Neuronal stem cell (in vitro differentiated cells): ENCODE data around the gene CTXN1.
A peak's percentile ranks its signal among the peaks of the same experiment; 100 is the strongest.

Experiments
- DNase-seq: peaks from one replicate; pipeline ENCODE4 v3.0.0-alpha.2; 2013; ENCODE audit warnings: low spot score
- H2AFZ ChIP-seq: one replicate; pipeline ENCODE4 v1.6.1; 2013; ENCODE audit warnings: mild to moderate bottlenecking, low read length, inconsistent platforms
- H2AK5ac ChIP-seq: 2 replicates; pipeline ENCODE4 v1.6.1; 2013; ENCODE audit warnings: low read depth, mild to moderate bottlenecking, inconsistent platforms, low read length, moderate library complexity, mixed read lengths
- H2BK120ac ChIP-seq: 2 replicates; pipeline ENCODE4 v1.6.1; 2013; ENCODE audit warnings: low read depth, mild to moderate bottlenecking, inconsistent platforms, low read length, moderate library complexity, mixed read lengths
- H2BK12ac ChIP-seq: one replicate; pipeline ENCODE4 v1.6.1; 2013; ENCODE audit warnings: low read length, inconsistent platforms
- H2BK15ac ChIP-seq: 2 replicates; pipeline ENCODE4 v1.6.1; 2013; ENCODE audit warnings: mild to moderate bottlenecking, low read length, inconsistent platforms, mixed read lengths
- H2BK5ac ChIP-seq: one replicate; pipeline ENCODE4 v1.6.1; 2013; ENCODE audit warnings: inconsistent platforms, mild to moderate bottlenecking, low read length, moderate library complexity
- H3K14ac ChIP-seq: one replicate; pipeline ENCODE4 v1.6.1; 2013; ENCODE audit warnings: low read length, inconsistent platforms
- H3K18ac ChIP-seq: 2 replicates; pipeline ENCODE4 v1.6.1; 2013; ENCODE audit warnings: low read length, inconsistent platforms
- H3K23ac ChIP-seq: 2 replicates; pipeline ENCODE4 v1.6.1; 2013; ENCODE audit warnings: low read depth, mild to moderate bottlenecking, mixed read lengths, low read length, inconsistent platforms; ENCODE audit not compliant: poor library complexity
- H3K27ac ChIP-seq: replicated peaks from 3 replicates; pipeline ENCODE4 v1.5.1; 2013; ENCODE audit warnings: low read length, inconsistent platforms
- H3K27me3 ChIP-seq, 3 experiments: 2 replicates each; pipeline ENCODE4 v1.6.1; 2013; ENCODE audit warnings: low read length in 3 of 3, mild to moderate bottlenecking in 2 of 3, inconsistent platforms in 1 of 3, low read depth in 1 of 3, mixed read lengths in 1 of 3, moderate library complexity in 1 of 3; ENCODE audit not compliant: control insufficient read depth in 3 of 3, insufficient read depth in 3 of 3
- H3K36me3 ChIP-seq, 2 donors: replicated peaks in 1 of 2; 2 replicates each; pipeline ENCODE4 v1.6.1; 2013; ENCODE audit warnings: low read length in 2 of 2; ENCODE audit not compliant: control insufficient read depth in 2 of 2, insufficient read depth in 2 of 2
- H3K4ac ChIP-seq: 2 replicates; pipeline ENCODE4 v1.6.1; 2013; ENCODE audit warnings: inconsistent platforms, mild to moderate bottlenecking, low read length, moderate library complexity
- H3K4me1 ChIP-seq, 2 donors: 1 replicate in 1 of 2; 2 replicates in 1 of 2; pipeline ENCODE4 v1.6.1; 2013; ENCODE audit warnings: low read length in 2 of 2, low read depth in 1 of 2; ENCODE audit not compliant: control insufficient read depth in 2 of 2, insufficient read depth in 1 of 2
- H3K4me2 ChIP-seq: one replicate; pipeline ENCODE4 v1.6.1; 2013; ENCODE audit warnings: mild to moderate bottlenecking, low read length, inconsistent platforms; ENCODE audit not compliant: insufficient read depth, poor library complexity, severe bottlenecking
- H3K4me3 ChIP-seq, 2 donors: 2 replicates each; pipeline ENCODE4 v1.5.1; 2013; ENCODE audit warnings: low read length in 2 of 2, mild to moderate bottlenecking in 2 of 2, inconsistent platforms in 1 of 2, moderate library complexity in 1 of 2
- H3K79me1 ChIP-seq: one replicate; pipeline ENCODE4 v1.6.1; 2013; ENCODE audit warnings: low read depth, mild to moderate bottlenecking, inconsistent platforms, low read length, moderate library complexity
- H3K9ac ChIP-seq: one replicate; pipeline ENCODE4 v1.6.1; 2013; ENCODE audit warnings: mild to moderate bottlenecking, low read depth, low read length, inconsistent platforms; ENCODE audit not compliant: poor library complexity
- H3K9me3 ChIP-seq, 2 donors: replicated peaks in 1 of 2; 2 replicates each; pipeline versions ENCODE3 to v1.6.1; 2013; ENCODE audit warnings: low read length in 2 of 2, mild to moderate bottlenecking in 2 of 2, inconsistent platforms in 1 of 2, low read depth in 1 of 2, mixed read lengths in 1 of 2, moderate library complexity in 1 of 2; ENCODE audit not compliant: control insufficient read depth in 2 of 2, insufficient read depth in 1 of 2
- H4K8ac ChIP-seq: one replicate; pipeline ENCODE4 v1.6.1; 2013; ENCODE audit warnings: low read depth, mild to moderate bottlenecking, inconsistent platforms, low read length, moderate library complexity
- H4K91ac ChIP-seq: one replicate; pipeline ENCODE4 v1.6.1; 2013; ENCODE audit warnings: low read length, low read depth, mild to moderate bottlenecking, inconsistent platforms; ENCODE audit not compliant: poor library complexity
- WGBS, 2 donors: extraction: QIAGEN DNeasy Blood & Tissue Kit; methylation state at CpG; one replicate each; pipeline ENCODE4 v1.1.7; 2013; ENCODE audit warnings: missing lambda C conversion rate in 2 of 2, mixed read lengths in 1 of 2; ENCODE audit not compliant: insufficient read length in 2 of 2, insufficient replicate concordance in 1 of 2; ENCODE audit errors: extremely low coverage in 2 of 2; 5-methylcytosine and 5-hydroxymethylcytosine counted together

The CTXN1 gene

GRCh38 chr19:7914598-7915045 is 11.3 kb downstream of the CTXN1 start, which contains the start of gene TGFBR3L:
Gene TGFBR3L (plus strand): TSS chr19:7914830.
- H3K9ac ChIP-seq: peak within 1 kb of the TSS; percentile 44
- DNase-seq: no peak
- no peak within 1 kb of the TSS for H3K4ac ChIP-seq
- H3K79me1 ChIP-seq: peaks cover 4% of the 10 kb centered on the region
- peaks cover 22 to 30% of the 10 kb centered on the region in 2 donors for H3K36me3 ChIP-seq
- peak within 1 kb of the TSS in 1 of 2 donors; percentile 46 for H3K4me3 ChIP-seq
- H3K23ac ChIP-seq: peak within 1 kb of the TSS; percentile 80
- no peak within 1 kb of the TSS for H2BK12ac ChIP-seq
- WGBS, 2 donors: no CpG with 5 or more reads among the region's 12 CpGs
- no peaks in the 10 kb centered on the region for H3K9me3 ChIP-seq
- no peak within 1 kb of the TSS for H3K4me2 ChIP-seq
- H4K91ac ChIP-seq: no peak within 1 kb of the TSS
- H3K27ac ChIP-seq: no peak within 1 kb of the TSS
- H3K27me3 ChIP-seq: peaks cover 22 to 42% (median 22%) of the 10 kb centered on the region in 3 experiments
- H2BK15ac ChIP-seq: no peak within 1 kb of the TSS
- H3K14ac ChIP-seq: peak within 1 kb of the TSS; percentile 8
- H3K18ac ChIP-seq: peak within 1 kb of the TSS; percentile 92
- H4K8ac ChIP-seq: no peak within 1 kb of the TSS
- H2BK5ac ChIP-seq: no peak within 1 kb of the TSS
- H2AK5ac ChIP-seq: no peak within 1 kb of the TSS
- no peak within 1 kb of the TSS for H2BK120ac ChIP-seq
- H2AFZ ChIP-seq: no peak within 1 kb of the TSS
- H3K4me1 ChIP-seq: peaks cover 6 to 12% of the 10 kb centered on the region in 2 donors

GRCh38 chr19:7914099-7914498 is 11.8 kb downstream of the CTXN1 start:
- no CpG with 5 or more reads among the region's 12 CpGs for WGBS, 2 donors
- peaks cover 22 to 42% (median 22%) of the 10 kb centered on the region in 3 experiments for H3K27me3 ChIP-seq

GRCh38 chr19:7913652-7914051 is 12.3 kb downstream of the CTXN1 start:
- Histone ChIP-seq H2BK5ac (no peak overlapping the region), H3K27ac (no peak overlapping the region), H3K4me3 (no peak overlapping the region), H2AK5ac (no peak overlapping the region), H2BK120ac (no peak overlapping the region), H3K4ac (no peak overlapping the region), H3K14ac (no peak overlapping the region), H4K8ac (no peak overlapping the region), H3K27me3 (peaks cover 22 to 38% (median 22%) of the 10 kb centered on the region in 3 experiments), H2BK15ac (no peak overlapping the region), H3K4me2 (no peak overlapping the region), H3K9ac (no peak overlapping the region), H4K91ac (no peak overlapping the region), H3K18ac (no peak overlapping the region), H3K4me1 (peaks cover 5 to 11% of the 10 kb centered on the region in 2 donors), H3K9me3 (no peaks in the 10 kb centered on the region), H3K36me3 (peaks cover 22 to 35% of the 10 kb centered on the region in 2 donors), H3K23ac (no peak overlapping the region), H3K79me1 (peaks cover 3% of the 10 kb centered on the region), H2AFZ (no peak overlapping the region), H2BK12ac (no peak overlapping the region)
- no peak for DNase-seq
- WGBS, 2 donors: no CpG with 5 or more reads among the region's 10 CpGs

More at GRCh38 chr19:7914099-7914498, 11.8 kb downstream of the CTXN1 start:
- peak overlapping the region; percentile 80 for H3K23ac ChIP-seq
- no peak overlapping the region for H2BK5ac ChIP-seq
- no peak overlapping the region for H3K27ac ChIP-seq
- H3K36me3 ChIP-seq: peaks cover 22 to 35% of the 10 kb centered on the region in 2 donors
- H2AFZ ChIP-seq: no peak overlapping the region
- no peak overlapping the region for H4K8ac ChIP-seq
- H3K4me3 ChIP-seq: no peak overlapping the region
- no peak overlapping the region for H3K4ac ChIP-seq
- no peak overlapping the region for H3K18ac ChIP-seq
- H3K9ac ChIP-seq: no peak overlapping the region
- H3K4me2 ChIP-seq: no peak overlapping the region
- no peak overlapping the region for H3K14ac ChIP-seq
- H3K79me1 ChIP-seq: peaks cover 4% of the 10 kb centered on the region
- H4K91ac ChIP-seq: no peak overlapping the region
- H2BK12ac ChIP-seq: no peak overlapping the region
- peaks cover 5 to 11% of the 10 kb centered on the region in 2 donors for H3K4me1 ChIP-seq
- no peak overlapping the region for H2BK120ac ChIP-seq
- H2AK5ac ChIP-seq: no peak overlapping the region
- DNase-seq: no peak
- no peak overlapping the region for H2BK15ac ChIP-seq
- H3K9me3 ChIP-seq: no peaks in the 10 kb centered on the region

DNA sequence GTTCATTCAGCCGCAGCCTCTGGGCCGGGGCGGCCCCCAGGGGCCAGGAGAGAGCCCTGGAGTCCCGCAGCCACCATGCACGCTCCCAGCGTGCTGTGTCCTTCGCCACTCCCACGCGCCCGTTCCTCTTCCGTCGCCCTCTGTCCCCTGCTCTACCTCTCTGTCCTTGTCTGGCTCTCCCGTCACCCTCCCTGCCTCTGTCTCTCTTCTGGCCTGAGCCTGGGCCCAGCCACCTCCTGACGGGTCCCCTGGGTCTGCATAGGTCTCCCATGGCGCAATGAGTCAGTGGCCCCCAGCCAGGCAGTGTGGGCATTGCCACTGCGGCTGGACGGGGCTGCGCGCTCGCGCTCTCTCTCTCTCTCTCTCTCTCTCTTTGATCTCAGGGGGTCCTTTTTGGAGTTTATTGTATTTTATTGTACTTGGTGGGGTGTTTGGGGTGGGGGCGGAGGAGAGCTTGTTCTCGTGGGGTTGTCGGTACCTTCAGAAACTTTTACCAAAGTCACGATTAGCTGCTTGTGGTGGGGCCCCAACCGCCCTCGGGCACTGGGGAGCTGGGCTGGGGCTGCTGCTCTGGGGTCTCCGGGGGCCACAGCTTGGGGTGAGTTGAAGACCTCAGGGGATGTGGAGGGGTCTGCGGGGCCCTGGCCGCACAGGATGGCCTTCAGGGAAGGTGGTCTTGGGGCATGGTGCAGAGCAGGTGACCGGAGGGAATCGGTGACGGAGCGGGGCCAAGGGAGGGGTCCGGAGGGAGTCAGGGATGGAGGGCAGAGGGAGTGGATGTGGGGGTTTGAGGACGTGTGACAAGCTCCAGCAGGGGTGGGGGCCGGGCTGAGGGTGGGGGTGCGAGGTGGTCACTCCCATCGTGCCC is 13.0 kb downstream of the CTXN1 start:
- H3K27ac ChIP-seq: no peak overlapping the region
- peaks cover 22 to 32% (median 22%) of the 10 kb centered on the region in 3 experiments for H3K27me3 ChIP-seq
- no peak for DNase-seq
- no peaks in the 10 kb centered on the region for H3K9me3 ChIP-seq
- H3K23ac ChIP-seq: peak overlapping the region; percentile 65
- no peak overlapping the region for H4K8ac ChIP-seq
- H4K91ac ChIP-seq: no peak overlapping the region
- no peak overlapping the region for H3K4me2 ChIP-seq
- H2BK12ac ChIP-seq: no peak overlapping the region
- H3K4me1 ChIP-seq: peaks cover 4 to 10% of the 10 kb centered on the region in 2 donors
- no peak overlapping the region for H3K18ac ChIP-seq
- peaks cover 8% of the 10 kb centered on the region for H3K79me1 ChIP-seq
- no peak overlapping the region for H3K9ac ChIP-seq
- H3K4ac ChIP-seq: no peak overlapping the region
- H3K14ac ChIP-seq: no peak overlapping the region
- no peak overlapping the region for H2BK15ac ChIP-seq
- WGBS, 2 donors: no CpG with 5 or more reads among the region's 39 CpGs
- no peak overlapping the region for H2AFZ ChIP-seq
- no peak overlapping the region for H3K4me3 ChIP-seq
- no peak overlapping the region for H2BK5ac ChIP-seq
- no peak overlapping the region for H2BK120ac ChIP-seq
- peaks cover 22 to 35% of the 10 kb centered on the region in 2 donors for H3K36me3 ChIP-seq
- no peak overlapping the region for H2AK5ac ChIP-seq
